Activated CD4-positive, alpha-beta T cell treated with anti-CD3 and anti-CD28 coated beads, Interleukin-2, amount 50 U/mL, for 4 hours (primary cell): ENCODE data around the gene EIF5A2.

ENCODE experiments used
- DNase-seq, 2 experiments: peaks; one replicate each; pipeline ENCODE4 v3.0.0-alpha.2; 2020

Gene EIF5A2

GRCh38 chr3:170848292-170848917, 60.0 kb downstream of the EIF5A2 start:
- no peak for DNase-seq

DNA sequence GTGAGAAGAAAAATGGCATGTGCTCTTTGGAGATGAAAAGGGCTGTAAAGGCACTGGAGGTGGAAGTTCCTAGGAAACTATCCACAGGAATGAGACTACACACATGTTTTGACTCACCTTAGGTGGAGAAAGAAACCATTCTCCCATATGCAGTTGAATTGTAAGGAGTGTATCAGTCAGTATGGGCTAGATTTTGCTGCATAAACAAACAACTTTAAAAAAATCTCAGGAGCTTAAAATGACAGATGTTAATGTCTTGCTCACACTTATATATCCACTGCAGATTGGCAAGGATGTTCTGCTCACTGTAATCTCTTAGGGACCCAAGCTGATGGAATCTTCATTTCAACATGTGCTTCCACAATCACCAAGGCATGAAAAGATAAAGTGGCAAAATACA, 64.1 kb downstream of the EIF5A2 start:
- no peak for DNase-seq

- no peak for DNase-seq
Measured at GRCh38 chr3:170840291-170840859, 68.1 kb downstream of the EIF5A2 start.

- DNase-seq, result no peak
Measured at GRCh38 chr3:170839518-170840100, 68.8 kb downstream of the EIF5A2 start.
